ENCODE data around the gene INHBC. TPM values are rescaled to one million over a fixed set of nuclear protein-coding genes. Genes with fewer than 3 reads are reported as not detected.
"Not testable (repeated sequence)": the region's sequence is repeated elsewhere in the genome, so short reads cannot be mapped to it uniquely, and the experiment has no call there.

The INHBC gene, protein sequence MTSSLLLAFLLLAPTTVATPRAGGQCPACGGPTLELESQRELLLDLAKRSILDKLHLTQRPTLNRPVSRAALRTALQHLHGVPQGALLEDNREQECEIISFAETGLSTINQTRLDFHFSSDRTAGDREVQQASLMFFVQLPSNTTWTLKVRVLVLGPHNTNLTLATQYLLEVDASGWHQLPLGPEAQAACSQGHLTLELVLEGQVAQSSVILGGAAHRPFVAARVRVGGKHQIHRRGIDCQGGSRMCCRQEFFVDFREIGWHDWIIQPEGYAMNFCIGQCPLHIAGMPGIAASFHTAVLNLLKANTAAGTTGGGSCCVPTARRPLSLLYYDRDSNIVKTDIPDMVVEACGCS
- total RNA-seq (2014; rRNA removed; shearing (Covaris generic)) = 0.28 and 0.41 TPM in 2 replicates

DNA sequence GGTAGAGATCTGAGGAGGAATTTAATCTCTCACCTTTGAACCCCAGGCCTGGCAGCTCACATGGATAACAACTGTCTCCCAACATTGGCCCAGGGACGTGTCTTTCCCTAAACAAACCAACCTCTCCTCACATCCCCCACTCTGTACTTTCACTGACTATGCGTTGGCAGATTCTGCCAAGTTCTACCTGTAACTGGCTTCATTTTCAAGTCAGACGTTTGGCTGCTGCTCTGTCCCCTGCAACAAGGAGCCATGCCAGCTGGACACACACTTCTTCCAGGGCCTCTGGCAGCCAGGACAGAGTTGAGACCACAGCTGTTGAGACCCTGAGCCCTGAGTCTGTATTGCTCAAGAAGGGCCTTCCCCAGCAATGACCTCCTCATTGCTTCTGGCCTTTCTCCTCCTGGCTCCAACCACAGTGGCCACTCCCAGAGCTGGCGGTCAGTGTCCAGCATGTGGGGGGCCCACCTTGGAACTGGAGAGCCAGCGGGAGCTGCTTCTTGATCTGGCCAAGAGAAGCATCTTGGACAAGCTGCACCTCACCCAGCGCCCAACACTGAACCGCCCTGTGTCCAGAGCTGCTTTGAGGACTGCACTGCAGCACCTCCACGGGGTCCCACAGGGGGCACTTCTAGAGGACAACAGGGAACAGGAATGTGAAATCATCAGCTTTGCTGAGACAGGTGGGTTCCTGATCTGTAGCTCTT lies at the start of gene INHBC:
TSS of gene INHBC (plus strand) at position 268 of the 707 bp plus-strand sequence. CDS start at position 371, 103 bp downstream.
- Histone ChIP-seq H3K4me1 (peaks cover 5% of the 10 kb centered on the region), H3K27ac (no peak within 1 kb of the TSS), H3K36me3 (no peaks in the 10 kb centered on the region), H3K27me3 (no peaks in the 10 kb centered on the region), H3K4me3 (no peak within 1 kb of the TSS), H3K9me3 (replicated peaks) (no peaks in the 10 kb centered on the region)
- DNase-seq = peak; percentile 59 to 73

DNA sequence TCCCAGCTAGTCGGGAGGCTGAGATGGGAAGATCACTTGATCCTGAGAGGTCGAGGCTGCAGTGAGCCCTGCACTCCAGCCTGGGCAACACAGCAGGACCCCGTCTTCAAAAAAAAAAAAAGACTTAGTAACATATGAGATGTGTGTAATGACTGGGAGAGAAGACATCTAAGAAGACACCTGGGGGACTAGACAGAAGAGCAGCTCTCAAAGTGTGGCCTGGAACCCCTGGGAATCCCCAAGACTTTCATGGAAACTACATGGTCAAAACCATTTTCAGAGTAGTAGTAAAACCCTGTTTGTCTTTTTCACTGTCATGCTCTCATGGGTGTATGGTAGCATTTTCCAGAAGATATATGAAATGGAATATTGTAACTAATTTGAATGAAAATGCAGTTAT lies 49.0 kb upstream of the INHBC start:
- no peak overlapping the region for H3K4me3 ChIP-seq
- no peak overlapping the region for H3K27ac ChIP-seq
- no peak for DNase-seq
- no peaks in the 10 kb centered on the region for H3K27me3 ChIP-seq
- peaks cover 3% of the 10 kb centered on the region; the same call in 1 of the 2 replicates for H3K9me3 ChIP-seq (replicated peaks)
- peaks cover 28% of the 10 kb centered on the region for H3K36me3 ChIP-seq
- no peaks in the 10 kb centered on the region for H3K4me1 ChIP-seq

DNA sequence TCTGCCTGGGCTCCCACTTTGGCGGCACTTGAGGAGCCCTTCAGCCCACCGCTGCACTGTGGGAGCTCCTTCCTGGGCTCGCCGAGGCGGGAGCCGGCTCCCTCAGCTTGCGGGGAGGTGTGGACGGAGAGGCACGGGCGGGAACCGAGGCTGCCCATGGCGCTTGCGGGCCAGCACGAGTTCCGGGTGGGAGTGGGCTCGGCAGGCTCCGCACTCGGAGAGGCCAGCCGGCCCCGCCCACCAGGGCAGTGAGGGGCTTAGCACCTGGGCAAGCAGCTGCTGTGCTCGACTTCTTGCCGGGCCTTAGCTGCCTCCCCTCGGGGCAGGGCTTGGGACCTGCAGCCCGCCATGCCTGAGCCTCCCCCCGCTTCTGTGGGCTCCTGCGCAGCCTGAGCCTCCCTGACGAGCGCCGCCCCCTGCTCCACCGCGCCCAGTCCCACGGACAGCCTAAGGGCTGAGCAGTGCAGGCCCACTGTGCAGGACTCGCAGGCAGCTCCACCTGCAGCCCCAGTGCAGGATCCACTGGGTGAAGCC lies 48.3 kb upstream of the INHBC start:
- peak in 1 of 2 experiments; percentile 47 for DNase-seq
- H3K27ac ChIP-seq = no peak overlapping the region
- H3K27me3 ChIP-seq = no peaks in the 10 kb centered on the region
- H3K9me3 ChIP-seq (replicated peaks) = peaks cover 3% of the 10 kb centered on the region; the same call in 1 of the 2 replicates
- H3K4me3 ChIP-seq = no peak overlapping the region
- peaks cover 33% of the 10 kb centered on the region for H3K36me3 ChIP-seq
- H3K4me1 ChIP-seq = no peaks in the 10 kb centered on the region

DNA sequence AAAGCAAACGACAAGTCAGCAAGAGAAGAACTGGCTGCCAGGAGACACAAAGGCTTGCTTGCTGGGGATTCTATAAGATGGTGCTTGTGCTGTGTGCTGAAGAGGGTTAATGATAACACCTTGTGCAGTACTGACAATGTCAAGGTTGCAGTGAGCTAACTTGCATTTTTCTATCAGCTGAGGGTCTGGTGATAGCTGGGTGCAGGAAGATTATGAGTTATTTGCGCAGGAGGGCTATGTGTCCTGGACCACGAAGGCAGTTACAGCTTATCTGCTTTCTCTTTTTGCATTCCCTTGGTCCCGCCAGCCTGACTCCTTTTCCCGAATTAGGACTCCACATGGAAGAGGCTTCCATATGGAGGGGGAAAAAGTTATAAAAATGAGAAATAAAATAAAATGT lies 46.2 kb upstream of the INHBC start:
- no peak overlapping the region for H3K4me3 ChIP-seq
- peaks cover 41% of the 10 kb centered on the region for H3K36me3 ChIP-seq
- H3K9me3 ChIP-seq (replicated peaks) = peaks cover 3% of the 10 kb centered on the region; the same call in 1 of the 2 replicates
- no peak for DNase-seq
- H3K27me3 ChIP-seq = no peaks in the 10 kb centered on the region
- H3K27ac ChIP-seq = no peak overlapping the region
- H3K4me1 ChIP-seq = no peaks in the 10 kb centered on the region

DNA sequence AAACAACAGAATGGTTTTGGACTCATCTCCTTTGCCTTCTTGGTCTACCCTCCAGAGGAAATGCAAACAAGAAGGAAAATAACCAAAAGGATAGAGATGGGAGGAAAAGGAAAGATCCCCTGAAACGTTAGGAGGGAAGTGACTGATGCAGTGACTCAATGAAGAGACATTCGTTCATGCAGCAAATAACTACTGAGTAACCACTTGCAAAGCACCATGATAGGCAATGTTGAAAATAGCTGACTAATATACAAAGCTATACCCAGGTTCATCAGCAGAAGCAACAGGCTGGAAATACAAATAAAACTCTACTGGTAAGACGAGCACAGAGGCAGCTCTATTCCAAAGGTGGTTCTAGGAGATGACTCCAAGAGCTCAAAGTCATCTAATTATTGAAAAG lies 45.6 kb upstream of the INHBC start:
- Histone ChIP-seq H3K4me1 (no peaks in the 10 kb centered on the region), H3K27ac (no peak overlapping the region), H3K36me3 (peaks cover 47% of the 10 kb centered on the region), H3K4me3 (no peak overlapping the region), H3K9me3 (replicated peaks) (peaks cover 3% of the 10 kb centered on the region; the same call in 1 of the 2 replicates), H3K27me3 (no peaks in the 10 kb centered on the region)
- DNase-seq = no peak

DNA sequence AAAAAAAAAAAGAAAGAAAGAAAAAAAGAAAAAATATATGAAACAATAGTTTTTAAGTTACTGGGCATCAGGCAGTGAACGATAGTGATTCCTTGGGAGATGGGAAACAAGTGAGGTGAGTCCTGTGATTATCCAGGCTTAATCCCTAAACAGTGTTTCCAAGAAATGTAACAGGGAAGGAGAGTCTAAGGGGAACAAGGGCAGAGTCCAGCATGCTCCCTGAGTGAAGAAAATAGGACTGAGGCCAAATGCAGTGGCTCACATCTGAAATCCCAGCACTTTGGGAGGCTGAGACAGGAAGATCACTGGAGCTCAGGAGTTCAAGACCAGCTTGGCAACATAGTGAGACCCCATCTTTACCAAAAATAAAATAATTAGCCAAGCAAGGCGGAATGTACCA lies 44.4 kb upstream of the INHBC start:
- DNase-seq = no peak
- H3K9me3 ChIP-seq (replicated peaks) = peaks cover 3% of the 10 kb centered on the region; the same call in 1 of the 2 replicates
- peaks cover 57% of the 10 kb centered on the region for H3K36me3 ChIP-seq
- no peaks in the 10 kb centered on the region for H3K27me3 ChIP-seq
- H3K4me1 ChIP-seq = no peaks in the 10 kb centered on the region
- H3K27ac ChIP-seq = no peak overlapping the region
- no peak overlapping the region for H3K4me3 ChIP-seq

DNA sequence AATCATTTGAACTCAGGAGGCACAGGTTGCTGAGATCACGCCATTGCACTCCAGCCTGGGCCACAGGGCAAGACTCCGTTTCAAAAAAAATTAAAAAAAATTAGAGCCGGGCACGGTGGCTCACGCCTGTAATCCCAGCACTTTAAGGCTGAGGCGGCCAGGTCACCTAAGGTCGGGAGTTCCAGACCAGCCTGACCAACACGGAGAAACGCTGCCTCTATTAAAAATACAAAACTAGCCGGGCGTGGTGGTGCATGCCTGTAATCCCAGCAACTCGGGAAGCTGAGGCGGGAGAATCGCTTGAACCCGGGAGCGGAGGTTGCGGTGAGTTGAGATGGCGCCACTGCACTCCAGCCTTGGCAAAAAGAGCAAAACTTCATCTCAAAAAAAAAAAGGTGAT lies 39.5 kb upstream of the INHBC start:
- Histone ChIP-seq H3K9me3 (replicated peaks) (no peaks in the 10 kb centered on the region), H3K36me3 (peaks cover 53% of the 10 kb centered on the region), H3K4me1 (no peaks in the 10 kb centered on the region), H3K4me3 (no peak overlapping the region), H3K27ac (no peak overlapping the region), H3K27me3 (no peaks in the 10 kb centered on the region)
- peak in 1 of 2 experiments; percentile 27 for DNase-seq

DNA sequence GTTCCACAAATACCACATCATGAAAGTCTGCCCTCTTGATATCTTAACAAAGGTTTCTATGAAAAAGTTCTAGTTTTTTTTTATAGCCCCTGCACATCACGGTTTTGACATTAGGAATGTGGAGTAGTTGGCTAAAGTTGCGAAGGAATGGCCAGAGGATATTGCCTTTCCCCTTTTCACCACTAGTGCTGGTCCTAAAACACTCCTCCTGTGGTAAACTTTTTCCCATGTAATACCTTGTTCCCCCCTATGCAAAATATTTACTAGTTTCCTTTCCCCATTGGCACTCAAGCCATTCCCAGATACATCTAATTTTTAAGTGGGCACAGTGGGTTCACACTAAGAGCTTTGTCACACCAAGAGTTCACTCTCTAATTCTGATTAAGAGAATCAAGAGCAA lies 37.1 kb upstream of the INHBC start:
- peaks cover 34% of the 10 kb centered on the region for H3K36me3 ChIP-seq
- H3K4me1 ChIP-seq = no peaks in the 10 kb centered on the region
- no peaks in the 10 kb centered on the region for H3K9me3 ChIP-seq (replicated peaks)

DNA sequence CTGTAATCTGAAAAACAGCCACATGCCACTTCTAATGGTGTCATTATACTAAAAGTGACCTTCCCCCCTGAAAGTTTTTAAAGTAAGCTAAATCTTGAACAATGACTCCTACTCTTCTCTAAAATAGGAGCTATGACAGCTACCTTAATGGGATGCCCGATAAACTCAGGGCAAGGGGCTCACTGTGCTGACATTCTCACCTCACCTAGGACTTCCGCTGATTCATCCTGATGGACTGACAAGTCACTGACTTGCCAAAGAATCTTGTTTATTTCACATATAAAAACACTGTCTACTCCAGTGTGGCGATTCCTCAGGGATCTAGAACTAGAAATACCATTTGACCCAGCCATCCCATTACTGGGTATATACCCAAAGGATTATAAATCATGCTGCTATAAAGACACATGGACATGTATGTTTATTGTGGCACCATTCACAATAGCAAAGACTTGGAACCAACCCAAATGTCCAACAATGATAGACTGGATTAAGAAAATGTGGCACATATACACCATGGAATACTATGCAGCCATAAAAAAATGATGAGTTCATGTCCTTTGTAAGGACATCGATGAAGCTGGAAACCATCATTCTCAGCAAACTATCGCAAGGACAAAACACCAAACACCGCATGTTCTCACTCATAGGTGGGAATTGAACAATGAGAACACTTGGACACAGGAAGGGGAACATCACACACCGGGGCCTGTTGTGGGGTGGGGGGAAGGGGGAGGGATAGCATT lies 34.7 kb upstream of the INHBC start:
- not testable (repeated sequence) for H3K4me1 ChIP-seq, H3K27me3 ChIP-seq, DNase-seq

More for the DNA sequence above, 37.1 kb upstream of the INHBC start:
- Histone ChIP-seq H3K27me3 (no peaks in the 10 kb centered on the region), H3K4me3 (no peak overlapping the region), H3K27ac (no peak overlapping the region)
- DNase-seq = no peak

DNA sequence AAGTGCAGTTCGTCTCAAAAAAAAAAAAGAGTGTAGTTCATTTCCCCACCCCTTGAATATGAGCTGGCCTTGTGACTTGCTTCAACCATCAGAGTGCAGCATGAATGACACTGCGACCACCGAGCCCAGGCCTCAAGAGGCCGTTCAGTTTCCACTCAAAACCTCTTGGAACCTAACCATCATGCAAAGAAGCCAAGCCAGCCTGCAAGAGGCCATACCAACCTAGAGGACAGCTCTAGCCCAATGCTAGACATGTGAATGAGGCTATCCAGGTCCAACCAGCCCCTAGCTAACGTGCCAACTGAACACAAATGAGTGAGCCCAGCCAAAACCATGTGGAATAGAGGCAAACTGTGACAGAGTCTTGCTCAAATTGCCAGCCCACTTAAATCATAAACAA lies 33.4 kb upstream of the INHBC start:
- Histone ChIP-seq H3K27ac (no peak overlapping the region), H3K4me1 (no peaks in the 10 kb centered on the region), H3K4me3 (no peak overlapping the region), H3K9me3 (replicated peaks) (no peaks in the 10 kb centered on the region), H3K27me3 (no peaks in the 10 kb centered on the region), H3K36me3 (peaks cover 6% of the 10 kb centered on the region)
- peak in 1 of 2 experiments; percentile 22 for DNase-seq

More for the DNA sequence above, 34.7 kb upstream of the INHBC start:
- H3K9me3 ChIP-seq (replicated peaks); H3K27ac ChIP-seq; H3K4me3 ChIP-seq: not testable (repeated sequence)
- H3K36me3 ChIP-seq = peaks cover 17% of the 10 kb centered on the region

DNA sequence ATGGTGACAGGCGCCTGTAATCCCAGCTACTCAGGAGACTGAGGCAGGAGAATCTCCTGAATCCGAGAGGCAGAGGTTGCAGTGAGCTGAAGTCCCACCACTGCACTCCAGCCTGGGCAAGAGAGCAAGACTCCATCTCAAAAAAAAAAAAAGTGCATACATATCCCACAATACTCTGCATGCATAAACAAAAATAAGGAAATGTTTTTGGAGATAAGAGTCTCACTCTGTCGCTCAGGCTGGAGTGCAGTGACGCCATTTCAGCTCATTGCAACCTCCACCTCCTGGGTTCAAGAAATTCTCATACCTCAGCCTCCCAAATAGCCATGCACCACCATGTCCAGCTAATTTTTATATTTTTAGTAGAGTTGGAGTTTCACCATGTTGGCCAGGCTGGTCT lies 32.4 kb upstream of the INHBC start:
- H3K27me3 ChIP-seq; H3K9me3 ChIP-seq (replicated peaks); H3K4me3 ChIP-seq; H3K27ac ChIP-seq; H3K4me1 ChIP-seq: not testable (repeated sequence)
- peak in 1 of 2 experiments; percentile 11 for DNase-seq
- H3K36me3 ChIP-seq = peaks cover 11% of the 10 kb centered on the region

DNA sequence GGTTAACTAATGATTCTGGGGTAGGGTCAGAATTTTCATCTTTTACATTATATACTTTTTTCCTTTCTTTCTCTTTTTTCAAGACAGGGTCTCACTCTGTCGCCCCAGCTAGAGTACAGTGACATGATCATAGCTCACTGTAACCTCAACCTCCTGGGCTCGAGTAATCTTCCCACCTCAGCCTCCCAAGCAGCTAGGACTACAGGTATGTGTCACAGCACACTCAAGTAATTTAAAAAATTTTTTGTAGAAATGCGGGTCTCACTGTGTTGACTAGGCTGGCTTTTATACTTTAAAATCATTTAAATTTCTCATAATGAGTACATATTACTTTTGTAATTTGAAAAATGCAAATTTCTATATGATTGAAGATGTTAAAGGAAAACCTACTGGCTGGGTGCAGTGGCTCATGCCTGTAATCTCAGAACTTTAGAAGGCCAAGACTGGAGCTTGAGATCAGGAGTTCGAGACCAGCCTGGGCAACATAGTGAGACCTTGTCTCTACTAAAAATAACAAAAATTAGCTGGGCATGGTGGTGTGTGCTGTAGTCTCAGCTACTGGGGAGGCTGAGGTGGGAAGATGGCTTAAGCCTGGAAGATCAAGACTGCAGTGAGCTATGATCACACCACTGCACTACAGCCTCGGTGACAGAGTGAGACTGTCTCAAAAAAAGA lies 29.5 kb upstream of the INHBC start:
- Histone ChIP-seq H3K36me3 (peaks cover 7% of the 10 kb centered on the region), H3K27me3 (no peaks in the 10 kb centered on the region), H3K27ac (no peak overlapping the region), H3K9me3 (replicated peaks) (no peaks in the 10 kb centered on the region), H3K4me1 (no peaks in the 10 kb centered on the region; the same call in 1 of the 2 replicates), H3K4me3 (no peak overlapping the region)
- DNase-seq = peak in 1 of 2 experiments; percentile 20

DNA sequence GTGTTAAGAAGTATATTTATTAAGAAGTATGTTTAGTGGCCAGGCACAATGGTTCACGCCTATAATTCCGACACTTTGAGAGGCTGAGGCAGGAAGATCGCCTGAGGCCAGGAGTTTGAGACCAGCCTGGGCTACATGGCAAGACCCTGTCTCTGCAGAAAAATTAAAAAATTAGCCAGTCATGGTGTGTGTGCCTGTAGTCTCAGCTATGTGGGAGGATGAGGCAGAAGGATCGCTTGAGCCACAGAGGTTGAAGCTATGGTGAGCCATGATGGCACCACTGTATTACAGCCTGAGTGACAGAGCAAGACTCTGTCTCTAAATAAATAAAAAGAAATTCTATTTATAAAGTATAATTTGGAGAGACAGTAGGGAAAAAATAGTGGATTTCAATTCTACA lies 24.1 kb upstream of the INHBC start:
- peaks cover 7% of the 10 kb centered on the region; the same call in 1 of the 2 replicates for H3K36me3 ChIP-seq
- DNase-seq = peak in 1 of 2 experiments; percentile 15
- H3K27ac ChIP-seq = no peak overlapping the region
- no peaks in the 10 kb centered on the region for H3K9me3 ChIP-seq (replicated peaks)
- H3K4me3 ChIP-seq = no peak overlapping the region
- no peaks in the 10 kb centered on the region; the same call in 1 of the 2 replicates for H3K4me1 ChIP-seq
- H3K27me3 ChIP-seq = no peaks in the 10 kb centered on the region

DNA sequence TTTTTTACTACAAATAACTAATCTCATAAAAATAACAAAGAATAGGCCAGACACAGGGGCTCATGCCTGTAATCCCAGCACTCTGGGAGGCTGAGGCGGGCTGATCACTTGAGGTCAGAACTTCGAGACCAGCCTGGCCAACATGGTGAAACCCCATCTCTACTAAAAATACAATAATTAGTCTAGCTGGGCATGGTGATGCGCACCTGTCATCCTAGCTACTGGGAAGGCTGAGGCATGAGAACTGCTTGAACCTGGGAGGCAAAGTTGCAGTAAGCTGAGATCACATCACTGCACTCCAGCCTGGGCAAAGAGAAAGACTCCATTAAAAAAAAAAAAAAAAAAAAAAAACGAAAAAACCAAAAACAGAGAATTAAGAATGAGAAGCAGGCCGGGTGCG lies 20.4 kb upstream of the INHBC start:
- not testable (repeated sequence) for H3K4me1 ChIP-seq; H3K4me3 ChIP-seq; H3K27me3 ChIP-seq; H3K36me3 ChIP-seq; H3K27ac ChIP-seq; H3K9me3 ChIP-seq (replicated peaks)
- DNase-seq = peak; percentile 53 to 70

All from SJCRH30 (cell line).